ENCODE measurements around the gene GPATCH8. TPM values are rescaled to one million over a fixed set of nuclear protein-coding genes. Genes with fewer than 3 reads are reported as not detected.
A peak's percentile ranks its signal among the peaks of the same experiment; 100 is the strongest.
"Not testable (repeated sequence)": the region's sequence is repeated elsewhere in the genome, so short reads cannot be mapped to it uniquely, and the experiment has no call there.

Gene GPATCH8
- total and polyA plus RNA-seq, 2 donors: 19.3 to 63.4 TPM

DNA sequence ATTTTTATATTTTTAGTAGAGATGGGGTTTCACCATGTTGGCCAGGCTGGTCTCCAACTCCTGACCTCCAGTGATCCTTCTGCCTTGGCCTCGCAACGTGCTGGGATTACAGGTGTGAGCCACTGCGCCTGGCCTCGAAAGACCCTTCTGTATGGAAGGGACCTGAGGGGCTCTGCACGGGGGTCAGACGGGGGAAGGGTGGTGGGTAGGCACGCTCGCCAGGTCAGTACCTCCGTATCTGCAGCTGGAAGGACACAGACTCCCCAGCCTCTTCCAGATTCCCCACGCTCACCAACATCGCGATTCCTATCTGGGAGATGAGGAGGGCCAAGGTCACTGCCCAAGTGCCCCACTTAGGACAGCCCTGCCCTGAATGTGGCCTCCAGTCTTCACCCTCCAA, 126.4 kb downstream of the GPATCH8 start:
- DNase-seq (ENCODE audit: extremely low spot score): no peak
- no peaks in the 10 kb centered on the region for H3K36me3 ChIP-seq (ENCODE audit: insufficient read depth)
- H3K4me3 ChIP-seq (ENCODE audit: low read depth, low read length): no peak overlapping the region
- H3K4me1 ChIP-seq (ENCODE audit: insufficient read depth): no peaks in the 10 kb centered on the region
- 86% methylated on average over 12 of the region's 12 CpGs for WGBS
- H3K27ac ChIP-seq (ENCODE audit: low read depth): no peak overlapping the region

DNA sequence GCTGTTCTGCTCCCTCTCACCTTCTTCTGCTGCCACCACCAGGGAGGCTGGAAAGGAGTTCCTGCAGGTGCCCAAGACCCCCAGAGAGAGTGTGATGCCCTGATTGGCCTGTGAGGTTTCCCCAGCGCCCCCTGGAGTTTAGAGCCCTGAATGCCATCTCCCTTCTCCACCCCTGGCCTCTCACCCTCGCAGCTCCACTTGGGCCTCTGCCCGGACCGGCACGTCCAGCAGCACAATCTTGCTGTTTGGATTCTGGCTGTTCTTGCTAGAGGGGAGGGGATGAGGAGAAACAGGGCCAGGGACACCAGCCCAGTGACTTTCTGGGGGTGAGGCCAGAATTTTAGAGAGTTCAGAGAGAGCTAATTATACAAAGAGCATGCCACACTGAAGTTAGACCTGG, 127.1 kb downstream of the GPATCH8 start:
- no peak for DNase-seq (ENCODE audit: extremely low spot score)
- H3K36me3 ChIP-seq (ENCODE audit: insufficient read depth): no peaks in the 10 kb centered on the region

DNA sequence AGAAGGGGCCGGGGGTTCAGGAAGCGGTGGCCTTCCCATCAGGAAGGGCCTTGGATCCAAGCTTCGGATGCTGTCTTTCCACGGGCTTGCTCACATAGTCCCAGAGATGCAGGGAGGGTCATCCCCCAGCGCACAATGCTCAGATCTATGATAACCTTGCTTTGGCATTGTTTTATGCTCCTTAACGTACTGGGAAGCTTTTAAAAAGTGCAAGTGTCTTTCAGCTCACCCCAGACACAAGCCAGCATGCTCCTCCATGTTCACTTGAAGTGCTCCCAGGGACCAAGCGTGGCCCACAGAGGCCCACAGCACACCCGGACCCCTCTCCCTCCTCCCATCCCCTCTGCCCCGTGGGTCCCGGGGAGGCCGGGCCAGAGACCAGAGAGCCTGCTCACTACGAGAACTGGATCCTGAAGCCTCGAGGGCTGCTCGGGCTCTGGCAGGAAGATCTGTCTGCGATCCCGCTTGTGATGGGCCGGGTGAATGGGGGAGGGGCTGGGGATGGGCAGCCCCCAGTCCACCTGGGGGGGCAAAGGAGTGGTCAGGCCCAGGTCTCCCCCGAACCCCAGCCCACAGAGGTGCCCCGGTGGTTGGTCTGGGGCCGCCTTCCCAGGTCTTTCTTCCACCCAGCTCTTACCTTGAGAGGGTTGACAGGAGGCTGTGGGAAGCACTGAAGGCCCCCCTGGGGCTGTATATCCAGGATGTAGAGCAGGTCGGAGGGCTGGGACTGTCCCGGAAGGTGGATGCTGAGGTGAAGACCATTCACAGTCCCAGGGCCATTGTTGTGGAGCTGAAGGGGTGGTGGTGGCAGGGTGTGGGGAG, 127.8 kb downstream of the GPATCH8 start:
- no peaks in the 10 kb centered on the region for H3K4me1 ChIP-seq (ENCODE audit: insufficient read depth)
- WGBS: 28% methylated on average over 22 of the region's 22 CpGs

More for the DNA sequence above, 127.1 kb downstream of the GPATCH8 start:
- Histone ChIP-seq H3K27ac (ENCODE audit: low read depth) (no peak overlapping the region), H3K4me3 (ENCODE audit: low read depth, low read length) (no peak overlapping the region), H3K4me1 (ENCODE audit: insufficient read depth) (no peaks in the 10 kb centered on the region)
- WGBS: 12% methylated on average over 5 of the region's 5 CpGs

DNA sequence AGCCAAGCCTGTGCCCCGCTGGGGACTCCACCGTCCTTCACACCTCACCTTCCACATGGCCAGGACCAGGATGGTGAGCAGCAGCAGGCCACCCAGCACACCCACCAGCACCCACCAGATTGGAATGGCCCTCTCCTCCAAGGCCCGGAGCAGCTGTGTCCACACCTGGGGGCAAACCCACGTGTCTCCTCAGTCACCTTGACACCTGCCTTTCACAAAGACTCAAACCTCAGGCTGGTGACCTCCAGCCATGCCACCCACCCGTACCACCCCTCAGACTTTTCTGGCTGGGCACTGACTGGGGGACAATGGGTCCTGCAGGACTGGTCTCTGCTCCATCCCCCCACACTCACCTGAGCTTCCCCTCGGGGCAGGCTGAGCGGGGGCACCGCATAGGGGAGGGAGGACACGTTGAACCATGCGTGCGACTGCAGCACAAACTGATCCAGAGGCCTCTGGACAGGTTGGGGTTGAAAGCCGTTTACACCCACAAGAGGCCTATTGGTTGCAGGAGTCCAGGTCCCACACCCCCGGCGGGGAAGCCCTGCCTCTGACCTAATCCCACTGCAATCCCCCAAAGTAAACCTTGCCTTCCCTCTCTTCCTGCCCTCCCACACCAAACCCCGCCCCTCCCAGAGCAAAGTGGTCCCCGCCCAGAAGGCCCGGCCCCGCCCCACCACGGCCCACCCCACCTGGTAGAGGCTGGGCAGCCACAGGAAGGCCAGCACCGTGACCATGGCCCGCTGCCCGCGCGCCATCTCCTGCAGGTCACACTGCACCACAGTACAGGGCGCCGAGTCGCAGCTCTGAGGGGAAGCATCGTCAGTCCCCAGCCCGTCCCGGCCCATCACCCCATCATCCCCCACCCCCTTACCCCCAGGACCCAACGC, 128.7 kb downstream of the GPATCH8 start:
- 36% methylated on average over 31 of the region's 31 CpGs for WGBS
- no peak overlapping the region for H3K27ac ChIP-seq (ENCODE audit: low read depth)
- H3K4me3 ChIP-seq (ENCODE audit: low read depth, low read length): no peak overlapping the region
- H3K36me3 ChIP-seq (ENCODE audit: insufficient read depth): no peaks in the 10 kb centered on the region
- H3K4me1 ChIP-seq (ENCODE audit: insufficient read depth): no peaks in the 10 kb centered on the region
- DNase-seq (ENCODE audit: extremely low spot score): no peak

More for the DNA sequence above, 127.8 kb downstream of the GPATCH8 start:
- no peak for DNase-seq (ENCODE audit: extremely low spot score)
- Histone ChIP-seq H3K36me3 (ENCODE audit: insufficient read depth) (no peaks in the 10 kb centered on the region), H3K4me3 (ENCODE audit: low read depth, low read length) (no peak overlapping the region), H3K27ac (ENCODE audit: low read depth) (no peak overlapping the region)

DNA sequence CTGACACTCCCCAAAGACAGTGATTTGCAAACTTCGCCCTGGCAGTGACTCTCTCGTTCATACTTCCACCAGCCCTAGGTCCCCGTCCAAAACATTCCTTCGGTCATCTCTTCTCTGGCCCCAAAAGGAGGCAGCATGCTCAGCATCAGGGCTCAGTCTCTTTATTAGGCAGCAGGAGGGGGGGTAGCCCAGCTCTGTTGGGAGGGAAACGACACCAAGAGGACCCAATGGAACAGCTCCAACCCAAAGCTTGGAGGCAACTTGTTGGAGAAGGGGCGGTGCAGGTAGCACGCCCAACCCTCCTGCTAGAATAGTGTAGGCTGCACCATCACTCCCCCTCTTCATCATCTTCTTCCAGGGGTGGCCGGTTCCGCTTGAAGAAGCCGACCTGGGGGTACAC, 131.2 kb downstream of the GPATCH8 start:
- no peak overlapping the region for H3K27ac ChIP-seq (ENCODE audit: low read depth)
- WGBS: 67% methylated on average over 10 of the region's 10 CpGs
- no peaks in the 10 kb centered on the region for H3K36me3 ChIP-seq (ENCODE audit: insufficient read depth)
- H3K4me1 ChIP-seq (ENCODE audit: insufficient read depth): no peaks in the 10 kb centered on the region
- no peak for DNase-seq (ENCODE audit: extremely low spot score)
- H3K4me3 ChIP-seq (ENCODE audit: low read depth, low read length): no peak overlapping the region

- not testable (repeated sequence) for H3K4me3 ChIP-seq (ENCODE audit: low read depth, low read length); H3K27ac ChIP-seq (ENCODE audit: low read depth); DNase-seq (ENCODE audit: extremely low spot score); H3K36me3 ChIP-seq (ENCODE audit: insufficient read depth); H3K4me1 ChIP-seq (ENCODE audit: insufficient read depth)
- WGBS: 30% methylated on average over 17 of the region's 17 CpGs
Observed at GRCh38 chr17:44369414-44370023, 133.7 kb downstream of the GPATCH8 start.

- not testable (repeated sequence) for DNase-seq (ENCODE audit: extremely low spot score); H3K27ac ChIP-seq (ENCODE audit: low read depth); H3K4me1 ChIP-seq (ENCODE audit: insufficient read depth); H3K36me3 ChIP-seq (ENCODE audit: insufficient read depth); H3K4me3 ChIP-seq (ENCODE audit: low read depth, low read length)
- WGBS: 92% methylated on average over 42 of the region's 42 CpGs
Observed at GRCh38 chr17:44368391-44369243, 134.6 kb downstream of the GPATCH8 start.

GRCh38 chr17:44367231-44367979, 135.8 kb downstream of the GPATCH8 start:
- no peak overlapping the region for H3K27ac ChIP-seq (ENCODE audit: low read depth)
- no peak overlapping the region for H3K4me3 ChIP-seq (ENCODE audit: low read depth, low read length)
- no peaks in the 10 kb centered on the region for H3K4me1 ChIP-seq (ENCODE audit: insufficient read depth)
- DNase-seq (ENCODE audit: extremely low spot score): no peak
- 47% methylated on average over 7 of the region's 7 CpGs for WGBS
- H3K36me3 ChIP-seq (ENCODE audit: insufficient read depth): no peaks in the 10 kb centered on the region

DNA sequence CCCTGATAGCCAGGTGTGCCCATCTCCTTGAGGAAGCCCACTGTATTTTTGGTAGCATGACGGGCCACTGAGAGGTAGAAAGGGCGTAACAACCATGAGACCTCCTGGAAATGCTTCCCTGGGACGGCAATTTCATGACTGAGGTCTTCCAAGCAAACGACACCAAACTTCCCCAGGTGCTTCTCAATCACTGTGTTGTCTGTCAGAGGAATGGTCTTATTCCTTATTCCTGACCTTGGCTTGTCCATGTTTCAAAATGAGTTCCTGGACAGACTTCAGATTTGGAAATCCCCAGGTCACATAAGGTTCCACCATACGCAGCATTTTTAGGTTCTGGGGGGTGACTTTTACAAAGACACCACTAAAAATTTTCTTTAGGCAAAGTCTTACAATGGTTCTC, 138.2 kb downstream of the GPATCH8 start:
- H3K27ac ChIP-seq (ENCODE audit: low read depth); H3K36me3 ChIP-seq (ENCODE audit: insufficient read depth); H3K4me3 ChIP-seq (ENCODE audit: low read depth, low read length); H3K4me1 ChIP-seq (ENCODE audit: insufficient read depth); DNase-seq (ENCODE audit: extremely low spot score): not testable (repeated sequence)
- 90% methylated on average over 5 of the region's 5 CpGs for WGBS

DNA sequence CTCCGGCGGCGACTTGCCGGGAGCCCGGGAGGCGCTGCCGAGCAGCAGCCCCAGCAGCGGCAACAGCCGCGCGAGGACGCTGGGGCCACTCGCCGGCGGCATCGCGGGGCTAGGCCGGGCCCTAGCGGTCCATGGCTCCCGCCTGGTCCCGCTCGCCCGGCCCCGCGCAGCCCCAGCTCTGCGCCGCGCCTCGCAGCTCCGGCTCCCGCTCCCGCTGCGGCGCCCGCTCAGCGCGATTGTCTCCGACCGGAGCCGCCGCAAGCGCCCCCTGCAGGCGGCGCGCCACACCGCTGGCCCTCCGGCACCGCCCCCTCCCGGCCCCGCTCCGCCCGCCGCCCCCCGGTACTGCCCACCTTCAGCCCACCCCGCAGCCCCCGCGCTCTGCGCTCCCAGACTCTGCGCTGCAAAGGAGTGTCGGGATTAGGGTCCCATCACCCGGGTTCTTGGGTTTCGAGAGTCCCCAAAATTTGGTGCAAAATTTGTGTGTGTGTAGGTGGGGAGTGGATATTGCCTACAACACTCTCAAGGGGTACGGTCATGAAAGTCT, 139.5 kb downstream of the GPATCH8 start, which contains the start of gene FAM171A2:
Gene FAM171A2, minus strand, starts transcription at position 241 of the 547 bp plus-strand sequence. Its CDS starts 139 bp downstream, at position 102.
- under 1% methylated on average over 63 of the region's 63 CpGs for WGBS
- no peaks in the 10 kb centered on the region for H3K4me1 ChIP-seq (ENCODE audit: insufficient read depth)
- no peaks in the 10 kb centered on the region for H3K36me3 ChIP-seq (ENCODE audit: insufficient read depth)
- no peak within 1 kb of the TSS for H3K27ac ChIP-seq (ENCODE audit: low read depth)
- DNase-seq (ENCODE audit: extremely low spot score): no peak
- peak within 1 kb of the TSS; percentile 61 for H3K4me3 ChIP-seq (ENCODE audit: low read depth, low read length)

DNA sequence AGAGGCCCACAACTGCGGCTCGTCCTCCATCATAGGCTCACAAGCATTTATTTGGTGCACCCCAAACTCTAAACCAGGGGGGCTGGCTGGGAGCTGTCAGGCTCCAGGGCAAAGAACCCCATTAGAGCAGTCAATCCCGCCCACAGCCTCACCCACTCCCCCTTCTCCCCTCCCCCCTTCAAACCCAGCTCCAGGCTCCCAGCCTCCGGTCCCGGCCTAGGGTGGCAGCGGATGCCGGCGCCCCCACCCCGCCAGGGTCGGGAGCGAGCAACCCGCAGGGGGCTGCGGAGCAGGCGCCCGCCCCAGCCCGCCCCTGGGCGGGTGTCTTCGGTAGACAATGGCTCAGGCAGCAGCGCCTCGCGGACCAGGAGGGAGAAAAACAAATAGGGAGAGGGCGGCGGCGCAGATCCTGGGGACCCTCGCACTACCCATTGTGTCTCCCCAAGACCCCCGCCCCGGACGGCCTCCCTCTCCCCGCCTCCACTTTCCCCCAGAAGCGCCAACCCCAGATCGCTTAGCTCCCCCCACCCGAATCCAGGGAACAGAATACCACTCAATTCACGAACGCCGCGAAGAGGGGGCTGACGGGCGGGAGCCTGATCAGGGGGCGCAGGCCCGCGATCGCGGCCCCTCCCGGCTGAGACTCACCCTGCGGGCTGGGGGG, 140.1 kb downstream of the GPATCH8 start:
- Histone ChIP-seq H3K36me3 (ENCODE audit: insufficient read depth) (no peaks in the 10 kb centered on the region), H3K27ac (ENCODE audit: low read depth) (no peak overlapping the region), H3K4me1 (ENCODE audit: insufficient read depth) (no peaks in the 10 kb centered on the region), H3K4me3 (ENCODE audit: low read depth, low read length) (peak overlapping the region; percentile 61)
- 1% methylated on average over 45 of the region's 45 CpGs for WGBS
- DNase-seq (ENCODE audit: extremely low spot score): no peak
